ENCODE measurements around the gene CAPRIN2.

DNA sequence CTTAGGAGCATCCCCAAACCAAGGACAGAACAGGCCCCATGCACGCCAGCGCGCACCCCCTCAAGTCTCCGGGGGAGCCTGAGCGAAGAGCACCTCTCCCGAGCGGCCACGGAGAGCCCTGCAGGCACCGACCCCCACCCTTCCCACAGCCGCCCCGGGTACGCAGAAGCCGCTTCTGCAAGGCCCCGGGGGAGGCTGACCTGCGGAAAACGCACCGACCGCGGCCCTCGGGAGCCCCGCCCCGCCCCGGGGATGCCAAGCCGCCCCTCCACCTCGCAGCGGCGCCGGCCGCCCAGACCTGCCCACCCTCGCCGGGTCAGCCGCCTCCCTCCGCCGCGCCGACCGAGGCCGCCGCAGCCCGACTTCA lies 385 bp downstream of the CAPRIN2 start:
- TF ChIP-seq, protein P1, sequence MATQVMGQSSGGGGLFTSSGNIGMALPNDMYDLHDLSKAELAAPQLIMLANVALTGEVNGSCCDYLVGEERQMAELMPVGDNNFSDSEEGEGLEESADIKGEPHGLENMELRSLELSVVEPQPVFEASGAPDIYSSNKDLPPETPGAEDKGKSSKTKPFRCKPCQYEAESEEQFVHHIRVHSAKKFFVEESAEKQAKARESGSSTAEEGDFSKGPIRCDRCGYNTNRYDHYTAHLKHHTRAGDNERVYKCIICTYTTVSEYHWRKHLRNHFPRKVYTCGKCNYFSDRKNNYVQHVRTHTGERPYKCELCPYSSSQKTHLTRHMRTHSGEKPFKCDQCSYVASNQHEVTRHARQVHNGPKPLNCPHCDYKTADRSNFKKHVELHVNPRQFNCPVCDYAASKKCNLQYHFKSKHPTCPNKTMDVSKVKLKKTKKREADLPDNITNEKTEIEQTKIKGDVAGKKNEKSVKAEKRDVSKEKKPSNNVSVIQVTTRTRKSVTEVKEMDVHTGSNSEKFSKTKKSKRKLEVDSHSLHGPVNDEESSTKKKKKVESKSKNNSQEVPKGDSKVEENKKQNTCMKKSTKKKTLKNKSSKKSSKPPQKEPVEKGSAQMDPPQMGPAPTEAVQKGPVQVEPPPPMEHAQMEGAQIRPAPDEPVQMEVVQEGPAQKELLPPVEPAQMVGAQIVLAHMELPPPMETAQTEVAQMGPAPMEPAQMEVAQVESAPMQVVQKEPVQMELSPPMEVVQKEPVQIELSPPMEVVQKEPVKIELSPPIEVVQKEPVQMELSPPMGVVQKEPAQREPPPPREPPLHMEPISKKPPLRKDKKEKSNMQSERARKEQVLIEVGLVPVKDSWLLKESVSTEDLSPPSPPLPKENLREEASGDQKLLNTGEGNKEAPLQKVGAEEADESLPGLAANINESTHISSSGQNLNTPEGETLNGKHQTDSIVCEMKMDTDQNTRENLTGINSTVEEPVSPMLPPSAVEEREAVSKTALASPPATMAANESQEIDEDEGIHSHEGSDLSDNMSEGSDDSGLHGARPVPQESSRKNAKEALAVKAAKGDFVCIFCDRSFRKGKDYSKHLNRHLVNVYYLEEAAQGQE (IDR thresholded peaks at IDR 0.05; ENCODE audit: unreplicated experiment): no peak
- TF ChIP-seq POLR2AphosphoS5 (IDR thresholded peaks at IDR 0.05; ENCODE audit: low read depth): no peak
- TF ChIP-seq, protein P2, sequence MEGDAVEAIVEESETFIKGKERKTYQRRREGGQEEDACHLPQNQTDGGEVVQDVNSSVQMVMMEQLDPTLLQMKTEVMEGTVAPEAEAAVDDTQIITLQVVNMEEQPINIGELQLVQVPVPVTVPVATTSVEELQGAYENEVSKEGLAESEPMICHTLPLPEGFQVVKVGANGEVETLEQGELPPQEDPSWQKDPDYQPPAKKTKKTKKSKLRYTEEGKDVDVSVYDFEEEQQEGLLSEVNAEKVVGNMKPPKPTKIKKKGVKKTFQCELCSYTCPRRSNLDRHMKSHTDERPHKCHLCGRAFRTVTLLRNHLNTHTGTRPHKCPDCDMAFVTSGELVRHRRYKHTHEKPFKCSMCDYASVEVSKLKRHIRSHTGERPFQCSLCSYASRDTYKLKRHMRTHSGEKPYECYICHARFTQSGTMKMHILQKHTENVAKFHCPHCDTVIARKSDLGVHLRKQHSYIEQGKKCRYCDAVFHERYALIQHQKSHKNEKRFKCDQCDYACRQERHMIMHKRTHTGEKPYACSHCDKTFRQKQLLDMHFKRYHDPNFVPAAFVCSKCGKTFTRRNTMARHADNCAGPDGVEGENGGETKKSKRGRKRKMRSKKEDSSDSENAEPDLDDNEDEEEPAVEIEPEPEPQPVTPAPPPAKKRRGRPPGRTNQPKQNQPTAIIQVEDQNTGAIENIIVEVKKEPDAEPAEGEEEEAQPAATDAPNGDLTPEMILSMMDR (conservative IDR thresholded peaks at IDR 0.05; ENCODE audit: low read depth in 2 of 2): no peak
- no peak for TF ChIP-seq EZH2 (IDR thresholded peaks at IDR 0.05; ENCODE audit: low read depth, unreplicated experiment)
- TF ChIP-seq CREB1 (CRISPR knock-in tag; IDR thresholded peaks at IDR 0.05; ENCODE audit: low read depth): no peak
- no peak for TF ChIP-seq JUNB (IDR thresholded peaks at IDR 0.05; ENCODE audit: unreplicated experiment)
- no peak for TF ChIP-seq EZH2phosphoT487 (IDR thresholded peaks at IDR 0.05; ENCODE audit: unreplicated experiment)
- TF ChIP-seq, protein P3, sequence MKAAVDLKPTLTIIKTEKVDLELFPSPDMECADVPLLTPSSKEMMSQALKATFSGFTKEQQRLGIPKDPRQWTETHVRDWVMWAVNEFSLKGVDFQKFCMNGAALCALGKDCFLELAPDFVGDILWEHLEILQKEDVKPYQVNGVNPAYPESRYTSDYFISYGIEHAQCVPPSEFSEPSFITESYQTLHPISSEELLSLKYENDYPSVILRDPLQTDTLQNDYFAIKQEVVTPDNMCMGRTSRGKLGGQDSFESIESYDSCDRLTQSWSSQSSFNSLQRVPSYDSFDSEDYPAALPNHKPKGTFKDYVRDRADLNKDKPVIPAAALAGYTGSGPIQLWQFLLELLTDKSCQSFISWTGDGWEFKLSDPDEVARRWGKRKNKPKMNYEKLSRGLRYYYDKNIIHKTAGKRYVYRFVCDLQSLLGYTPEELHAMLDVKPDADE (IDR thresholded peaks at IDR 0.05): no peak
- TF ChIP-seq STAT1 (IDR thresholded peaks at IDR 0.05; ENCODE audit: unreplicated experiment): no peak
- TF ChIP-seq ZNF114 (CRISPR knock-in tag; IDR thresholded peaks at IDR 0.05): no peak
- TF ChIP-seq, protein P4, sequence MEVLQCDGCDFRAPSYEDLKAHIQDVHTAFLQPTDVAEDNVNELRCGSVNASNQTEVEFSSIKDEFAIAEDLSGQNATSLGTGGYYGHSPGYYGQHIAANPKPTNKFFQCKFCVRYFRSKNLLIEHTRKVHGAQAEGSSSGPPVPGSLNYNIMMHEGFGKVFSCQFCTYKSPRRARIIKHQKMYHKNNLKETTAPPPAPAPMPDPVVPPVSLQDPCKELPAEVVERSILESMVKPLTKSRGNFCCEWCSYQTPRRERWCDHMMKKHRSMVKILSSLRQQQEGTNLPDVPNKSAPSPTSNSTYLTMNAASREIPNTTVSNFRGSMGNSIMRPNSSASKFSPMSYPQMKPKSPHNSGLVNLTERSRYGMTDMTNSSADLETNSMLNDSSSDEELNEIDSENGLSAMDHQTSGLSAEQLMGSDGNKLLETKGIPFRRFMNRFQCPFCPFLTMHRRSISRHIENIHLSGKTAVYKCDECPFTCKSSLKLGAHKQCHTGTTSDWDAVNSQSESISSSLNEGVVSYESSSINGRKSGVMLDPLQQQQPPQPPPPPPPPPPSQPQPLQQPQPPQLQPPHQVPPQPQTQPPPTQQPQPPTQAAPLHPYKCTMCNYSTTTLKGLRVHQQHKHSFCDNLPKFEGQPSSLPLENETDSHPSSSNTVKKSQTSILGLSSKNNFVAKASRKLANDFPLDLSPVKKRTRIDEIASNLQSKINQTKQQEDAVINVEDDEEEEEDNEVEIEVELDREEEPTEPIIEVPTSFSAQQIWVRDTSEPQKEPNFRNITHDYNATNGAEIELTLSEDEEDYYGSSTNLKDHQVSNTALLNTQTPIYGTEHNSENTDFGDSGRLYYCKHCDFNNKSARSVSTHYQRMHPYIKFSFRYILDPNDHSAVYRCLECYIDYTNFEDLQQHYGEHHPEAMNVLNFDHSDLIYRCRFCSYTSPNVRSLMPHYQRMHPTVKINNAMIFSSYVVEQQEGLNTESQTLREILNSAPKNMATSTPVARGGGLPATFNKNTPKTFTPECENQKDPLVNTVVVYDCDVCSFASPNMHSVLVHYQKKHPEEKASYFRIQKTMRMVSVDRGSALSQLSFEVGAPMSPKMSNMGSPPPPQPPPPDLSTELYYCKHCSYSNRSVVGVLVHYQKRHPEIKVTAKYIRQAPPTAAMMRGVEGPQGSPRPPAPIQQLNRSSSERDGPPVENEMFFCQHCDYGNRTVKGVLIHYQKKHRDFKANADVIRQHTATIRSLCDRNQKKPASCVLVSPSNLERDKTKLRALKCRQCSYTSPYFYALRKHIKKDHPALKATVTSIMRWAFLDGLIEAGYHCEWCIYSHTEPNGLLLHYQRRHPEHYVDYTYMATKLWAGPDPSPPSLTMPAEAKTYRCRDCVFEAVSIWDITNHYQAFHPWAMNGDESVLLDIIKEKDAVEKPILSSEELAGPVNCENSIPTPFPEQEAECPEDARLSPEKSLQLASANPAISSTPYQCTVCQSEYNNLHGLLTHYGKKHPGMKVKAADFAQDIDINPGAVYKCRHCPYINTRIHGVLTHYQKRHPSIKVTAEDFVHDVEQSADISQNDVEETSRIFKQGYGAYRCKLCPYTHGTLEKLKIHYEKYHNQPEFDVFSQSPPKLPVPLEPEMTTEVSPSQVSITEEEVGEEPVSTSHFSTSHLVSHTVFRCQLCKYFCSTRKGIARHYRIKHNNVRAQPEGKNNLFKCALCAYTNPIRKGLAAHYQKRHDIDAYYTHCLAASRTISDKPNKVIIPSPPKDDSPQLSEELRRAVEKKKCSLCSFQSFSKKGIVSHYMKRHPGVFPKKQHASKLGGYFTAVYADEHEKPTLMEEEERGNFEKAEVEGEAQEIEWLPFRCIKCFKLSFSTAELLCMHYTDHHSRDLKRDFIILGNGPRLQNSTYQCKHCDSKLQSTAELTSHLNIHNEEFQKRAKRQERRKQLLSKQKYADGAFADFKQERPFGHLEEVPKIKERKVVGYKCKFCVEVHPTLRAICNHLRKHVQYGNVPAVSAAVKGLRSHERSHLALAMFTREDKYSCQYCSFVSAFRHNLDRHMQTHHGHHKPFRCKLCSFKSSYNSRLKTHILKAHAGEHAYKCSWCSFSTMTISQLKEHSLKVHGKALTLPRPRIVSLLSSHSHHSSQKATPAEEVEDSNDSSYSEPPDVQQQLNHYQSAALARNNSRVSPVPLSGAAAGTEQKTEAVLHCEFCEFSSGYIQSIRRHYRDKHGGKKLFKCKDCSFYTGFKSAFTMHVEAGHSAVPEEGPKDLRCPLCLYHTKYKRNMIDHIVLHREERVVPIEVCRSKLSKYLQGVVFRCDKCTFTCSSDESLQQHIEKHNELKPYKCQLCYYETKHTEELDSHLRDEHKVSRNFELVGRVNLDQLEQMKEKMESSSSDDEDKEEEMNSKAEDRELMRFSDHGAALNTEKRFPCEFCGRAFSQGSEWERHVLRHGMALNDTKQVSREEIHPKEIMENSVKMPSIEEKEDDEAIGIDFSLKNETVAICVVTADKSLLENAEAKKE (CRISPR knock-in tag; IDR thresholded peaks at IDR 0.05): no peak
